Measurements from ENCODE around the gene GJA1. TPM values are rescaled to one million over a fixed set of nuclear protein-coding genes. Genes with fewer than 3 reads are reported as not detected.
"Not testable (repeated sequence)": the region's sequence is repeated elsewhere in the genome, so short reads cannot be mapped to it uniquely, and the experiment has no call there.

Gene GJA1
- total RNA-seq = not detected in 2 replicates

GRCh38 chr6:121435444-121436069 lies at the start of gene GJA1:
TSS of gene GJA1 (plus strand) at chr6:121435646. CDS start at chr6:121446848, 11,202 bp downstream.
- no peak for DNase-seq
- H3K4me3 Mint-ChIP-seq = peak within 1 kb of the TSS; percentile 80
- no peak within 1 kb of the TSS for H3K27ac Mint-ChIP-seq
- no peaks in the 10 kb centered on the region for H3K9me3 Mint-ChIP-seq
- peaks cover 10% of the 10 kb centered on the region for H3K4me1 Mint-ChIP-seq
- intact Hi-C loops (cut with micrococcal nuclease) = loop anchor here (5.0 kb wide), 1 partner anchor 597 kb away; no protein-coding TSS in a partner anchor
- peaks cover 34% of the 10 kb centered on the region for H3K27me3 Mint-ChIP-seq
- no peaks in the 10 kb centered on the region for H3K36me3 Mint-ChIP-seq (ENCODE audit: low read depth)

DNA sequence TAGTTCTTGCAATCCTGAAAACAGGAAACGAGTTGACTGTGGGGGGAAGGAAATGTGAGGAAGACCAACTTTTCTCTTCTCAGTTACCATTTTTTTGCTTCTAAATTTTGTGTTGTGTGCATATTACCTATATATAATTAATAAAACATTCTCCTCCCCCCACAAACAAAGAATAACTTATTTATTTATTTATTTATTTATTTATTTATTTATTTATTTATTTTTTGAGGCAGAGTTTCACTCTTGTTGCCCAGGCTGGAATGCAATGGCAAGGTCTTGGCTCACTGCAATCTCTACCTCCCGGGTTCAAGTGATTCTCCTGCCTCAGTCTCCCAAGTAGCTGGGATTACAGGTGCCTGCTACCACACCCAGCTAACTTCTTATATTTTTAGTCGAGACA lies 48.9 kb upstream of the GJA1 start:
- H3K27ac Mint-ChIP-seq; H3K36me3 Mint-ChIP-seq (ENCODE audit: low read depth); H3K27me3 Mint-ChIP-seq; intact Hi-C loops (cut with micrococcal nuclease); H3K9me3 Mint-ChIP-seq; H3K4me3 Mint-ChIP-seq; DNase-seq; H3K4me1 Mint-ChIP-seq: not testable (repeated sequence)

DNA sequence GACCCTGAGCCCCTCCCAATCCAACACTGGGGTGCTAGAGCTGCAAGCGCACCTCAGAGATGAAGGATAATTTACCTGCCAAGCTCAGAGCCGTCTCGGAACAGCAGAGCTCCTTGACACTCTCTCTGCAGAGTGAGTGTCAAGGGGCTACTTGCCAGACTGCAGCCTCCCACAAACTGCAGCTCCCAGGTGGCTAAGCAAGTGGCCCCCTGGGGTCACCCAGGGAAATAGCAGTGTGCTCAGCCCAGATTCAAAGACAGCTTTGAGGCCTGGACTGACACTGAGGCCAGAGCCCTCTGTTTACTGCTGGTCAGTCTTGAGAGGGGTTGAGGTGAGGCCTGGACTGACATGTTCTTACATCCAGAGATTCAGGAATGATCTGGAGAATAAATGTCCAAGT lies 46.0 kb upstream of the GJA1 start:
- no peak for DNase-seq
- Mint-ChIP-seq H3K9me3 (no peaks in the 10 kb centered on the region), H3K4me3 (no peak overlapping the region), H3K27ac (no peak overlapping the region), H3K36me3 (ENCODE audit: low read depth) (no peaks in the 10 kb centered on the region), H3K4me1 (no peaks in the 10 kb centered on the region), H3K27me3 (no peaks in the 10 kb centered on the region)
- intact Hi-C loops (cut with micrococcal nuclease) = no loop called here

- intact Hi-C loops (cut with micrococcal nuclease) = no loop called here
- DNase-seq = no peak
- no peak overlapping the region for H3K4me3 Mint-ChIP-seq
- H3K4me1 Mint-ChIP-seq = no peaks in the 10 kb centered on the region
- no peaks in the 10 kb centered on the region for H3K9me3 Mint-ChIP-seq
- H3K27me3 Mint-ChIP-seq = no peaks in the 10 kb centered on the region
- H3K36me3 Mint-ChIP-seq (ENCODE audit: low read depth) = no peaks in the 10 kb centered on the region
- no peak overlapping the region for H3K27ac Mint-ChIP-seq
Measured at GRCh38 chr6:121393731-121394505, 41.5 kb upstream of the GJA1 start.

GRCh38 chr6:121395736-121396135 lies 39.7 kb upstream of the GJA1 start:
- intact Hi-C loops (cut with micrococcal nuclease) = no loop called here

DNA sequence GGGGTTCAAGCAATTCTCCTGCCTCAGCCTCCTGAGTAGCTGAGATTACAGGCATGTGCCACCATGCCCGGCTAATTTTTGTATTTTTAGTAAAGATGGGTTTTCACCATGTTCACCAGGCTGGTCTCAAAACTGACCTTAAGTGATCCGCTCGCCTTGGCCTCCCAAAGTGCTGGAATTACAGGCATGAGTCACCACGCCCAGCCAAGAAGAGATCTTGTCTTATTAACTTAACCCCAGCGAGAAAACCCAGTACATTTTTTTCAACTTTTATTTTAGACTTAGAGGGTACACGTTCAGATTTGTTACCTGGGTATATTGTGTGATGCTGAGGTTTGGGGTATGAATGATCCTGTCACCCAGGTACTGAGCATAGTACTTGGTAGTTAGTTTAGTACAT lies 38.3 kb upstream of the GJA1 start:
- H3K4me3 Mint-ChIP-seq; H3K4me1 Mint-ChIP-seq; DNase-seq; H3K9me3 Mint-ChIP-seq; H3K27ac Mint-ChIP-seq; intact Hi-C loops (cut with micrococcal nuclease); H3K36me3 Mint-ChIP-seq (ENCODE audit: low read depth); H3K27me3 Mint-ChIP-seq: not testable (repeated sequence)

More at GRCh38 chr6:121395736-121396135, 39.7 kb upstream of the GJA1 start:
- Mint-ChIP-seq H3K36me3 (ENCODE audit: low read depth) (no peaks in the 10 kb centered on the region), H3K4me3 (no peak overlapping the region), H3K27ac (no peak overlapping the region), H3K4me1 (no peaks in the 10 kb centered on the region), H3K27me3 (no peaks in the 10 kb centered on the region), H3K9me3 (no peaks in the 10 kb centered on the region)
- DNase-seq = no peak

GRCh38 chr6:121398127-121398526 lies 37.3 kb upstream of the GJA1 start:
- H3K4me3 Mint-ChIP-seq = no peak overlapping the region
- no peak overlapping the region for H3K27ac Mint-ChIP-seq
- H3K36me3 Mint-ChIP-seq (ENCODE audit: low read depth) = no peaks in the 10 kb centered on the region
- H3K9me3 Mint-ChIP-seq = no peaks in the 10 kb centered on the region
- intact Hi-C loops (cut with micrococcal nuclease) = no loop called here
- DNase-seq = no peak
- no peaks in the 10 kb centered on the region for H3K4me1 Mint-ChIP-seq
- H3K27me3 Mint-ChIP-seq = no peaks in the 10 kb centered on the region

DNA sequence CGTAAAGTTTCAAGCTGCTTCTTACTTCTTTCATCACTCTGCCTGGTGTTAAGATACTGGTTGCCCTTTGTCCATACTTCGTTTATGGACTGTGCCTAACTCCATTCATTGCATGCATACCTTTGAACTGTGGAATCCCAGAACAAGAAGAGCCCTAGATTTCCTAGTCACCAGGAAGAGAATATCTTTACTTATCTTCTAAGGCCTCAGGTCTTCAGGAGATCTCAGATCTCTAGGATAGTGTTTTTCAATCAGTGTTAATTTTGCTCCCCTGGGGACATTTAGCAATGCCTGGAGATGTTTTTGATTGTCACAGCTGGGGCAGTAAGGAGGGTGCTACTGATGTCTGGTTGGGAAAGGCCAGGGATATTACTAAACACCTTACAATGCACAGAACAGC lies 35.5 kb upstream of the GJA1 start:
- H3K27me3 Mint-ChIP-seq = peaks cover 2% of the 10 kb centered on the region
- no peaks in the 10 kb centered on the region for H3K4me1 Mint-ChIP-seq
- H3K27ac Mint-ChIP-seq = no peak overlapping the region
- no peak overlapping the region for H3K4me3 Mint-ChIP-seq
- H3K36me3 Mint-ChIP-seq (ENCODE audit: low read depth) = no peaks in the 10 kb centered on the region
- peak; percentile 24 for DNase-seq
- intact Hi-C loops (cut with micrococcal nuclease) = no loop called here
- no peaks in the 10 kb centered on the region for H3K9me3 Mint-ChIP-seq

DNA sequence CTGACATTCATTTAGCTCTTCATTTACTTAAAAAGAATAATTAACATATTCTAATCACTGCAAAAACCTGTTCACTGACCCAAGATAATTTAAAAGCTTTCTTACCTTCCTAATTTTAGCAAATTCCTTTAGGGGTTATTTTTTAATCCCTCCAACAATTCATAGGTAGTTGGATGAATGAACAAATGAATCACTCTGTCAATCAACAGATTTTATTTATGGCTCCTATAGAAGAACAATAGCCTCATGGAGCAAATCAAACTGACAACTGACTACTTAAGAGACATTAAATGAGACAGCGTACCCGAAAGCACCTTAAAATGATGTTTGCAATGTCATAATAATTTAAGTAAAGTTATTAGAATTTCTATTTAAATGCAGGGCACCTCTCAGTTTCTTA lies 31.5 kb upstream of the GJA1 start:
- Mint-ChIP-seq H3K4me3 (no peak overlapping the region), H3K4me1 (no peaks in the 10 kb centered on the region), H3K9me3 (no peaks in the 10 kb centered on the region), H3K36me3 (ENCODE audit: low read depth) (no peaks in the 10 kb centered on the region), H3K27me3 (peaks cover 2% of the 10 kb centered on the region), H3K27ac (no peak overlapping the region)
- DNase-seq = no peak
- intact Hi-C loops (cut with micrococcal nuclease) = no loop called here

- intact Hi-C loops (cut with micrococcal nuclease) = no loop called here
- no peaks in the 10 kb centered on the region for H3K9me3 Mint-ChIP-seq
Measured at GRCh38 chr6:121405306-121405705, 30.1 kb upstream of the GJA1 start.

GRCh38 chr6:121408321-121408720 lies 27.1 kb upstream of the GJA1 start:
- no peak for DNase-seq
- no peaks in the 10 kb centered on the region for H3K9me3 Mint-ChIP-seq
- H3K36me3 Mint-ChIP-seq (ENCODE audit: low read depth) = no peaks in the 10 kb centered on the region
- intact Hi-C loops (cut with micrococcal nuclease) = no loop called here
- no peak overlapping the region for H3K4me3 Mint-ChIP-seq
- H3K27ac Mint-ChIP-seq = no peak overlapping the region
- no peaks in the 10 kb centered on the region for H3K4me1 Mint-ChIP-seq
- peaks cover 2% of the 10 kb centered on the region for H3K27me3 Mint-ChIP-seq

More at GRCh38 chr6:121405306-121405705, 30.1 kb upstream of the GJA1 start:
- Mint-ChIP-seq H3K4me1 (no peaks in the 10 kb centered on the region), H3K36me3 (ENCODE audit: low read depth) (no peaks in the 10 kb centered on the region), H3K27me3 (peaks cover 2% of the 10 kb centered on the region), H3K4me3 (no peak overlapping the region), H3K27ac (no peak overlapping the region)
- no peak for DNase-seq

GRCh38 chr6:121413879-121414278 lies 21.6 kb upstream of the GJA1 start:
- Mint-ChIP-seq H3K9me3 (no peaks in the 10 kb centered on the region), H3K4me3 (no peak overlapping the region), H3K27me3 (no peaks in the 10 kb centered on the region), H3K36me3 (ENCODE audit: low read depth) (no peaks in the 10 kb centered on the region), H3K4me1 (no peaks in the 10 kb centered on the region), H3K27ac (no peak overlapping the region)
- intact Hi-C loops (cut with micrococcal nuclease) = no loop called here
- peak; percentile 9 for DNase-seq

GRCh38 chr6:121418346-121418745 lies 17.1 kb upstream of the GJA1 start:
- Mint-ChIP-seq H3K4me3 (no peak overlapping the region), H3K36me3 (ENCODE audit: low read depth) (no peaks in the 10 kb centered on the region), H3K4me1 (no peaks in the 10 kb centered on the region), H3K9me3 (no peaks in the 10 kb centered on the region), H3K27me3 (no peaks in the 10 kb centered on the region), H3K27ac (no peak overlapping the region)
- DNase-seq = no peak
- intact Hi-C loops (cut with micrococcal nuclease) = no loop called here

GRCh38 chr6:121426686-121427085 lies 8.8 kb upstream of the GJA1 start:
- Mint-ChIP-seq H3K27ac (no peak overlapping the region), H3K9me3 (no peaks in the 10 kb centered on the region), H3K27me3 (no peaks in the 10 kb centered on the region), H3K4me3 (no peak overlapping the region), H3K4me1 (no peaks in the 10 kb centered on the region), H3K36me3 (ENCODE audit: low read depth) (no peaks in the 10 kb centered on the region)
- intact Hi-C loops (cut with micrococcal nuclease) = no loop called here
- peak; percentile 11 for DNase-seq
